ENCODE results near the gene NSMF.
A peak's percentile ranks its signal among the peaks of the same experiment; 100 is the strongest.

The NSMF gene

DNA sequence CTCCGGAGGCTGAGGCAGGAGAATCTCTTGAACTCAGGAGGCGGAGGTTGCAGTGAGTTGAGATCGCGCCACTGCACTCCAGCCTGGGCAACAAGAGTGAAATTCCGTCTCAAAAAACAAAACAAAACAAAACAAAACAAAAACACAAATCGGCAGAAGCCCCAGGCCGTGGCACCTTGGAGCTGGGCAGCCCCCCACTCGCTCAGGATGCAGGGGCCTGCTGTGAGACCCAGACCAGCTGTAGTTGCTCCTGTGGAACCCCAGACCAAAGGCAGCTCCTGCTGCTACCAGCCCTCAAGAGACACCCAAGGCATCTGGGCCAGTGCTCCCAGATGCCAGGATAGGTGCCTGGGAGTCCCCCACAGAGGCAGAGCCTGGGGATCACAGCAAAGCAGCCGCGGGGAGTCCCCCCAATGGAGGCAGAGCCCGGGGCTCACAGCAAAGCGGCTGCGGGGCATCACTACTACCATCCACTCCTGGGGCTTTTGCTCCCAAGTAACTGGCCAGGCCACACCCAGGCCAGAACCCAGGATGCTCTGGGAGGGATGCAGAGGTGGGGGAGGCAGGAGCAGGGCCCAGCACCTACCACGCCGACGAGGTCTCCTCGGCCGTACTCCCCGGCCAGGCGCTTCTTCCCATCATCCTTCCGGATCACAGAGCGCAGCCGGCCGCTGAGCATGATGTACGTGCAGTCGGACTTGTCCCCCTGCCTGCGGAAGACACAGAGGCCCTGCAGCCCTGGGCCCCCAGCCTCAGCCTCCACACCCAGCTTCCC is 37.7 kb upstream of the NSMF start:
- Mint-ChIP-seq H3K36me3 (peaks cover 5 to 22% of the 10 kb centered on the region in 2 donors), H3K27me3 (no peaks in the 10 kb centered on the region), H3K4me3 (no peak overlapping the region), H3K4me1 (peaks cover 4 to 7% of the 10 kb centered on the region in 2 donors), H3K9me3 (peaks cover 0 to 2% of the 10 kb centered on the region in 2 donors), H3K27ac (no peak overlapping the region)
- ATAC-seq (replicated peaks) (no peak), DNase-seq (no peak)

DNA sequence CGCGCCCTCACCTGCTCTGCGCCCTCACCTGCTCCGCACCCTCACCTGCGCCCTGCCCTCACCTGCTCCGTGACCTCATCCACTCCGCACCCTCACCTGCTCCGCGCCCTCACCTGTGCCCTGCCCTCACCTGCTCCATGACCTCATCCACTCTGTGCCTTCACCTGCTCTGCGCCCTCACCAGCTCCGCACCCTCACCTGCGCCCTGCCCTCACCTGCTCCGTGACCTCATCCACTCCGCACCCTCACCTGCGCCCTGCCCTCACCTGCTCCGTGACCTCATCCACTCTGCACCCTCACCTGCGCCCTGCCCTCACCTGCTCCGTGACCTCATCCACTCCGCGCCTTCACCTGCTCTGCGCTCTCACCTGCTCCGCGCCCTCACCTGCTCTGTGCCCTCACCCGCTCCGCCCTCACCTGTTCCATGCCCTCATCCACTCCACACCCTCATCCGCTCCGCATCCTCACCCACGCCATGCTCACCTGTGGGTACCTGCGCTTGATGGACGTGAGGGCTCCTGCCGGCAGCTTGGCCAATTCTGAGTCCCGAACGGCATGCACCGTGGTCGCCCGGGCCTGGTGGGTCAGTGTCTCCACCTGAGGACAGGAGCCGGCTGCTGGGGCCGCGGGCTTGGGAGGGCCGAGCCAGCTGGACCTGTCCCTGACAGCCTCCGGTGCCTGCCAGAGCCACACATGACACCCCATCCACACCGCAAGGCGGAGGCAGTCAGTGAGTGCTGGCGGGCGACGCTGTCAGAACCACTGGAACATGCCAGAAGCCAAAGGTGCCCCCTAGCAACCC is 35.6 kb upstream of the NSMF start:
- Mint-ChIP-seq H3K27me3 (no peaks in the 10 kb centered on the region), H3K27ac (no peak overlapping the region), H3K4me3 (no peak overlapping the region), H3K4me1 (peaks cover 0 to 7% of the 10 kb centered on the region in 2 donors), H3K36me3 (peaks cover 8 to 31% of the 10 kb centered on the region in 2 donors), H3K9me3 (no peaks in the 10 kb centered on the region)
- DNase-seq (no peak), ATAC-seq (replicated peaks) (no peak)

DNA sequence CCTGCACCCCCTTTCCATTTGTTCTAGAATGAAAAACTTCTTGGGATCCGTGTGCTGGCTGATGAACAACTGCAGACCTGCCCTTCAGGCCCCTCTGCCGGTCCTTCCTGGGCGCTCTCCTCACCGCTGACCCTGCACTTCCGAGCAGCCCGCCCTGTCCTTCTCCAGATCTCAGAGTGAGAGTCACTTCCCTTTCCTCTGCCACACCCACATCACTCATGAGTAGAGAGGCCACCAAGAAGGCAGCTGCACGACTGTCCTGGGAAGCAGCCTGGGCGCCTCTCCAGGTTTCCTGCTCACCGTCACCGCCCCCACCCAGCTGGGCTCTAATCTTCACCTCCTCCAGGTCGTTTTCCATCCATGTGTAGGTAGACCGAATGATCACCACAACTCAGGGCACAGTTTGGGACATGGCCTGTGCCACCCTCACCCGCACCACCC is 35.0 kb upstream of the NSMF start:
- Mint-ChIP-seq H3K36me3 (peaks cover 8 to 34% of the 10 kb centered on the region in 2 donors), H3K27ac (peak overlapping the region; percentile 39)

DNA sequence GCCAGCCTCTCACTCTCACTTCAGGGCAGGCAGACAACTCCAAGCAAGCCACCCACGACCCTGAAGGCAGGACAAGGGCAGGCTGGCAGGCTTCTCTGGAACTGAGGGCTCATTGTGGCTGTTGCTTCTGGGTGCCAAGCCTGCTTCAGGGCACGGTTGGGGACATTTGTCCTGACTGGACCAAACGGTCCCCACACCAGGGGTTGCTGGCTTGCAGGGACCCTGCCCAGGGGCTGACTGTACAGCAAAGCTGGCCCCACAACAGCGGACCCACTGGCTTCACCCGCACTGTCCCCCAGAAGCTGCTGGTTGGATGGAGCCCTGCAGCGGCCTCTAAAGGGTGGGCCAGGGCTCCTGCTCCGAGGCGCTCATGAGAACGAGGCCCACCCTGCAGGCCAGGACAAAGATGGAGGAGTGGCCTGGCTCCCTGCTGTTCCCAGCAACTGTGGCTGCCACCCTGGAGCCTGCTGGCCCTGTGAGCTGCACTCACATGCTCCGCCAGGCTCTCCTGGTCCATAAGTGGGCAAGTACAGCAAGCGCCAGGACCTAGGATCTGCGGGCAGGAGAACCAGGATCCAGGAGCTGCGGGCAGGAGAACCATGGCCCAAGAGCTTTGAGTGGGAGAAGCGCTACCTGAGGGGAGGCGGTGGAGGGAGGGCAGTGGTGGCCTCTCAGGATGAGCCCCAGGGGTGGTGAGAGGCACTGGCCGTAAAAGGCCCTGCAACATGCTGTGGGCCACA is 34.4 kb upstream of the NSMF start:
- ATAC-seq (replicated peaks) (no peak), DNase-seq (no peak)
- no peak overlapping the region for H3K27ac Mint-ChIP-seq
- H3K4me1 Mint-ChIP-seq: peaks cover 0 to 4% of the 10 kb centered on the region in 2 donors
- H3K36me3 Mint-ChIP-seq: peaks cover 8 to 31% of the 10 kb centered on the region in 2 donors
- no peaks in the 10 kb centered on the region for H3K9me3 Mint-ChIP-seq
- no peaks in the 10 kb centered on the region for H3K27me3 Mint-ChIP-seq
- no peak overlapping the region for H3K4me3 Mint-ChIP-seq

More for the DNA sequence above, 35.0 kb upstream of the NSMF start:
- no peak for DNase-seq
- no peak for ATAC-seq (replicated peaks)
- H3K4me3 Mint-ChIP-seq: no peak overlapping the region
- H3K4me1 Mint-ChIP-seq: peaks cover 0 to 7% of the 10 kb centered on the region in 2 donors
- no peaks in the 10 kb centered on the region for H3K9me3 Mint-ChIP-seq
- no peaks in the 10 kb centered on the region for H3K27me3 Mint-ChIP-seq

DNA sequence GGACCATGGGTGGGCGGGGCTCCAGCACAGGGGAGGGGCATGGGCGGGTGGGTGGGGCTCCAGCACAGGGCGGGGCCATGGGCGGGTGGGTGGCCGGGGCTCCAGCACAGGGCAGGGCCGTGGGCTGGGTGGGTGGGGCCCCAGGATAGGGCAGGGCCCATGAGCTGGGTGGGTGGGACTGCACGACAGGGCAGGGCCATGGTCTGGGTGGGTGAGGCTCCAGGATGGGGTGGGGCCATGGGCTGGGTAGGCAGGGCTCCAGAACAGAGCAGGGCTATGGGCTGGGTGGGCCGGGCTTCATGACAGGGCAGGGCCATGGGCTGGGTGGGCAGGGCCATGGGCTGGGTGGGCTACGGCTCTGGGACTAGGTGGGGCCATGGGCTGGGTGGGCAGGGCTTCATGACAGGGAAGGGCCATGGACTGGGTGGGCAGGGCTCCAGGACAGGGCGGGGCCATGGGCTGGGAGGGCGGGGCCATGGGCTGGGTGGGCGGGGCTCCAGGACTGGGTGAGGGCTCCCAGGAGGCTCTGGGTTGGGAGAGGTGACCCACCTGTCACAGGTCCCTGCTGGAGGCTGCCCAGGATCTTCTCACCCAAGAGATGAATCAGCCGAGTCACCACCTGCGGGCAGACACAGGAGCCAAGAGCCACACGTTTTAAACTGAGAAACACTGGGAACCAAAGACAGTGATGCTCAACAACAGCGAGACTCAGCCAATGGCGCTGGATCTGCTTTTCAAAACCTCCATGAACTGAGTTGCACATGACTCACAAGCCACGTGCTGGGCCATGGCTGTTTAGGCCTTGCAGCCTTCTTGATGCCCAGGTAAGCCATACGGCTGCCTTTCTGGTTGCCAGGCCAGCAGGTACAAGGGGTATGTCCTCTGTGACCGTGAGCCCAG is 33.6 kb upstream of the NSMF start:
- no peak overlapping the region for H3K4me3 Mint-ChIP-seq
- H3K27ac Mint-ChIP-seq: no peak overlapping the region
- peaks cover 0 to 4% of the 10 kb centered on the region in 2 donors for H3K4me1 Mint-ChIP-seq
- no peaks in the 10 kb centered on the region for H3K9me3 Mint-ChIP-seq
- no peaks in the 10 kb centered on the region for H3K27me3 Mint-ChIP-seq
- H3K36me3 Mint-ChIP-seq: peaks cover 8 to 29% of the 10 kb centered on the region in 2 donors
- DNase-seq: no peak
- ATAC-seq (replicated peaks): peak; percentile 67 to 72

DNA sequence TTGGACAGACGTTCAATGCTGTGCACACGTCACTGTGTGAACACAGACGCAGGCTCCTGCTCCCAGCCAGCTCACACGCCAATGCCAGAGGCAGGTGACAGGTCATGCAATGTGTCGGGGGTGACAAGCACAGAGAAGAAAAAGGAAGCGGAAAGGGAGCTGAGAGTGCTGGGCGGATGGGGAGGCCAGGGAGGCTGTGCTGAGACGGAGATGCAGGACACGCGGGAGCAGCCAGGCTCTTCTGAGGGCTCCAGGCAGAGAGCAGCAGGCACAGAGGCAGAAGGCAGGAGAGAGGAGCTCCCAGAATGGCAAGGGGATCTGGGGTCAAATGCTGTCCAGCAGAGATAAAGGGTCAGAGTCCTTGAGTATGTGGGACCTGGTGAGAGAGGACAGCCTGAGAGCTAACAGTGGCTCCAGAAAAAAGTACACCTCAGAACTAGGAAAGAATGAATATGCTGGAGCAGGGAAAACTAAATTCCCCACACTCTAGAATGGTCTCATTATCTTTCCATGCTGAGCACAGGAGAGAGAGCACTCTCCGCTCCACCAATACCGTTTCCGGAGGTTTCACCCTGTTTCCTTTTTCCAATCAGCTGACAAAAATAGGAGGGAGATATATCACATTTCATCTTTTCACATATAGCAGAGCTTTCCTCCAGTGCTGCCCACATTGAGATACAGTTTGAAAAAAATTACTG is 32.8 kb upstream of the NSMF start:
- Mint-ChIP-seq H3K4me1 (peaks cover 0 to 4% of the 10 kb centered on the region in 2 donors), H3K27ac (no peak overlapping the region), H3K27me3 (no peaks in the 10 kb centered on the region), H3K36me3 (peaks cover 9 to 29% of the 10 kb centered on the region in 2 donors), H3K4me3 (no peak overlapping the region), H3K9me3 (no peaks in the 10 kb centered on the region)
- ATAC-seq (replicated peaks) (no peak), DNase-seq (no peak)

DNA sequence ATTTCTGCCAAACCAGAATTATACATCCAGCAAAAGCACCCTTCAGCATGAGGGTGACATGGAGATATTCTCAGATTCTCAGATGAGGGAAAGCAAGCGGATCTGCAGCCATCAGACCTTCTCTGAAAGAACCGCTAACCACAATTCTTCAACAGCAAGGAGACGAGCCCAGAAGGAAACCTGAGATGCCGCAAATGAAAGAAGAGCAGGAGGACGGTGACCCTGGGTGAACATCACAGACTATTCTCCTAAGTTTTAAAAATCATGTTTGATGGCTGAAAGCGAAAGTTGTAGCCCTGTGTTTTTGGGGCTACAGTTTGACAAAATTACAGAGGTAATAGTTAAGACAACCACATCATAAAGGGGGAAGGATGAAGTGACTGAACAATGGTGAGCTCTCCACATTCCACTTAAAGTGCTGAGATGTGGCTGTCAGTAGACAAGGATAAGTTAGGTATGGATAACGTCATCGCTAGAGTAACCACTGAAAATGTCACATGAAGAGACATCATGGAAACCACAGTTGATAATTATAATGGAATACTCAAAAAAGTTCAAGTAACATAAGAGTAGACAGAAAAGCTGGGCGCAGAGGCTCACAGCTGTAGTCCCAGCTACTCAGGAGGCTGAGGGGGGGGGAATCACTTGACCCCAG is 31.5 kb upstream of the NSMF start:
- Mint-ChIP-seq H3K9me3 (no peaks in the 10 kb centered on the region), H3K27ac (no peak overlapping the region), H3K4me1 (peaks cover 0 to 4% of the 10 kb centered on the region in 2 donors), H3K36me3 (peaks cover 9 to 29% of the 10 kb centered on the region in 2 donors), H3K4me3 (no peak overlapping the region), H3K27me3 (no peaks in the 10 kb centered on the region)
- no peak for DNase-seq
- no peak for ATAC-seq (replicated peaks)

DNA sequence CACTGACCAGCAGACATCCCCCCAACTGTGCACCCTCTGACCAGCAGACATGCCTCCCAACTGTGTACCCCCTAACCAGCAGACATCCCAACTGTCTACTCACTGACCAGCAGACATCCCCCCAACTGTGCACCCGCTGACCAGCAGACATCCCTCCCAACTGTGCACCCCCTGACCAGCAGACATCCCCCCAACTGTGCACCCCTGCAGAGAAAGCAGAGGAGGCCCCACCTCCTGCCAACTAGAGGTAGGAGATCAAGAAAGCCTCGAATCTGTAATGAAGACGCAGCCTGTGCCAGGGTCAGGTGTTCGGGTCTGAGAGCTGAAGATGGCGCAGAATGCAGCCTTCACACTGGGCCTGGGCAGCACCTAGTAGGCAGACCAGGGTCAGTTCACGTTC is 29.8 kb upstream of the NSMF start:
- Mint-ChIP-seq H3K4me1 (no peaks in the 10 kb centered on the region), H3K4me3 (no peak overlapping the region), H3K27me3 (no peaks in the 10 kb centered on the region), H3K36me3 (peaks cover 9 to 23% of the 10 kb centered on the region in 2 donors), H3K9me3 (no peaks in the 10 kb centered on the region), H3K27ac (no peak overlapping the region)
- DNase-seq (no peak), ATAC-seq (replicated peaks) (no peak)

DNA sequence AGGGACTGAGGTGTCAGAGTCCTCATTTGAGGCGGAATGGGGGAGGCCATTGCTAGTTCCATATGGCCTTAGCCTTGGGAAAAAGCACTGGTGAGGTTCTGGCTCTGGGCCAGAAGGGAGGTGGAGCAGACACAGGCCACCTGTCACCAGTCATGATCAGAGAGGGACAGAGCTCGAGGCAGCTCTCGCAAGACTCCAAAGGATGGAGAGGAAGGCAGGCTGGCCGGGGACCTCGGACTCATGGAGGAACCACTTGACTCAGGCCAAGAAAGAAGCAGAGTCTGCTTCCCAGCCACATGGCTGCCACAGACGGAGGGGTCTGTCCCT is 29.2 kb upstream of the NSMF start:
- Mint-ChIP-seq H3K9me3 (no peaks in the 10 kb centered on the region), H3K36me3 (peaks cover 9 to 23% of the 10 kb centered on the region in 2 donors), H3K27ac (no peak overlapping the region), H3K4me1 (no peaks in the 10 kb centered on the region), H3K27me3 (no peaks in the 10 kb centered on the region), H3K4me3 (no peak overlapping the region)
- no peak for DNase-seq
- ATAC-seq (replicated peaks): no peak

DNA sequence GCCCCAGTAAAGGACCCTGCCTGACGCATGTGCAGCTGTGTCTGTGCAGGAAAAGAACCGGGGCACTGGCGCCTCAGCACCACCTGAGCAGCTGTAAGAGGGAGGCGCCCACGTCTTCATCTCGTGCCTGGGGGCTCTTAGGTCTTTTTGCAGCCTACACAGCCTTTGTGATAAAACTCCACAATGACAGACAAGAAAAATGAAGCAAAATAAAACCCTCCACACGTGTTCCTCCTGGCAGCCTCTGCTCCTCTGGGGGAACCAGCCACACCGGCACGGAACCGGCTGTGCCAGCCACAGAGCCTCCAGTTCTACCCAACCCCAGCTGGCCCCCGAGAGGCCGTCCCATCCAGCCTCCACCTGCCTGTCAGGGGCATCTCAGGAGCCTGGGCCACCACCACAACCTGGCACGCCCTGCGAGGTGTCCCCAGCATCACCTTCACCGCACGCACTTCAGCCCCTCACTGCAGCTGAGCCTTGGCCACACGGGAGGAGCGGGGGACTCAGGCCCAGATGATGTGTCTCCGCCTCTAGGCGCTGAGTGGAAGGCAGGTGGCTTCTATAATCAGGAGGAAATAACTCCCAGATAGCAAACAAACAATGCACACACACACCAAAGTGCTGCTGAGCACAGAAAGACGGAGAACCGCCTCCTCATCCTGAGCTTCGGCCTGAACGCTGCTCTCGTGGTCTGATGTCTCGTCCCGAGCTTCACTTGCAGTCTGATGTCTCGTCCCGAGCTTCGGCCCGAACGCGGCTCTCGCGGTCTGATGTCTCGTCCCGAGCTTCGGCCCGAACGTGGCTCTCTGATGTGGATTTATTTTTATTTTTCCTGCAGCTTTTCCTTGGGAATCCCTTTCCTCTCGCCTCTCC is 28.6 kb upstream of the NSMF start:
- H3K4me1 Mint-ChIP-seq: no peaks in the 10 kb centered on the region
- H3K36me3 Mint-ChIP-seq: peaks cover 9 to 23% of the 10 kb centered on the region in 2 donors
- no peak for DNase-seq

DNA sequence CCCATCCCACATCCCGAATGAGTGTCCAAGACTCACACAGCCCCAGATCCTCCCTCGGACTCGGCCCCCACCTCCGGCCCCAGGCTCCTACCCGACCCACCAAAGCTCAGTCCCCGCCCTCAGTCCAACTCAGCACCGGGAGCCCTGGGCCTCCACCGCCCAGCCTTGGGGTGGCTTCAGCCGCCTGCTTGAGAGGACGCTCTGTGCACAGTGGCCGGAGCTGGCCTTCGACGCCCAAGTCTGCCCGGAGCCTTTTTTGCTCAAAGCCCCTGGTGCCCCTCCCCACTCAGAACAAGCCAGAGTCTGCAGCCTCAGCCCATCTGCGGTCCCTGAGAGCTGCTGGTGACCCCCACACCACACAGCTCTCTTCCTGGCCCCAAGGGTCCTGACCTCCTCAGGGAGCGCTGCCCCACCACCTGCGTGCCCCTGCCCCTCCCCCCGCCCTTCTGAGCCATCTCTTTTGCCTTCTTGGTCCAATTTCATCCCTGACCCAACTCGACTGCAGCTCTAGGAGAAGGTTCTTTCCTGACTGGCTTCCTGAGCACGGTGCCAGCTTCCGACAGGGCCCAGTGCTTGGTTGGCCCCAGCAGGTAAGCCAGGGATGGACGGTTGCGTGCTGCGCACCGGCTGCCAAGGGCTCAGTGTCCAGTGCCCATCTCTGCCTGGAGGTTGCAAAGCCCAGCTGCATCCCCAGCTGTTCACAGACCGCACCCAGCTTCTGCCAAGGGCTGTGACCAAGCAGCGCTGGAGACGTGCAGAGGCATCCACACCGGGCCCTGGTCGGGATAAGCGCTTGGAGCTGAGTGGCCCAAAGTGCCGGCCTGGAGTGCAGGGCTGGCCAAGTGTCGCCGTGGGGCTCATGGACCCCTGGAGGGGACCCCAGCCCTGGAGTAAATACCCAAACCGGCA is 27.7 kb upstream of the NSMF start:
- no peak overlapping the region for H3K27ac Mint-ChIP-seq
- peaks cover 4 to 7% of the 10 kb centered on the region in 2 donors for H3K4me1 Mint-ChIP-seq
- H3K27me3 Mint-ChIP-seq: no peaks in the 10 kb centered on the region
- DNase-seq (no peak), ATAC-seq (replicated peaks) (no peak)
- no peaks in the 10 kb centered on the region for H3K9me3 Mint-ChIP-seq
- peaks cover 9 to 20% of the 10 kb centered on the region in 2 donors for H3K36me3 Mint-ChIP-seq
- H3K4me3 Mint-ChIP-seq: no peak overlapping the region

More for the DNA sequence above, 28.6 kb upstream of the NSMF start:
- ATAC-seq (replicated peaks): no peak
- Mint-ChIP-seq H3K27me3 (no peaks in the 10 kb centered on the region), H3K27ac (no peak overlapping the region), H3K4me3 (no peak overlapping the region), H3K9me3 (no peaks in the 10 kb centered on the region)
